Stimulated activated CD4-positive, alpha-beta T cell treated with anti-CD3 and anti-CD28 coated beads, Interleukin-1b, Interleukin-23, amount 100 ng/mL, for 4 hours (primary cell): ENCODE measurements around the gene TMEM30A.

Experiments used
- DNase-seq, 2 donors: peaks; one replicate each; pipeline ENCODE4 v3.0.0-alpha.2; 2020; ENCODE audit warnings: low read depth in 2 of 2

The TMEM30A gene

DNA sequence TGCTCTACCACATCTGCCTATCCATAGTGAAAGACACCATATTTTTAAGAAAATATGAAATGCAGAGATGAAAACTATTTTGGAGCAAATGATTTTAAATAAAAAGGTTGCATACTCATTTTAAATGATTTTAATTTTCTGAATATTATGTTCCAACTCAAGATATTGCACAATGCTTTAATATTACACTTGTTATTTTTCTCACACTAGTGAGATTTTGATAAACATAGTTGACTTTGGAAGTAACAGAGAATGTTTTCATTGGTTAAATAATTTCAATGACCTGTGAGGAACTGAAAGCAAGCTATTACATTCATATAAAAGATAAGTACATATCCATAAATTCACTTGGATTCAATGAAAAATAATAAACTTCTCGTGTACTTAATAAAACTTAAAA is 7.2 kb upstream of the TMEM30A start:
- no peak for DNase-seq

DNA sequence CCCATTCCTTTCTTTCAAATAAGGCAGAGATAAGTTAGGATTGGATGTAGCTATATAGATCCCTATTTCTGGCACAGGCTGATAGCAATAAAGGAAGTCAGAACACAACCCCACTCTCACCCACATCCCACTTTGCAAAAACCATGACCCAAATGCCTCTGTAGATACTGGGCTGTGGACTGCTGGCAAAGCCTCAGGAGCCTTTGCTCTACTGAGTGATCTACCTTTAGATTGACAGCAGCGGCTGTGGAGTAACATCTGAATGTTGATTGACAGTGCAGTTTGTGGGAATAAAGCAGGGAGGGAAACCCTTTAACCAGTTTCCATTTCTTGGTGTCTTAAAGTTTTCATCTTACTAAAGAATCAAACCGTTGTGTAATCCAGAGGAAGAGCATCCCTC is 6.7 kb upstream of the TMEM30A start:
- no peak for DNase-seq

GRCh38 chr6:75290136-75290945 is 5.7 kb upstream of the TMEM30A start:
- no peak for DNase-seq

- no peak for DNase-seq
These were observed 3.4 kb upstream of the TMEM30A start for GRCh38 chr6:75288023-75288422.

DNA sequence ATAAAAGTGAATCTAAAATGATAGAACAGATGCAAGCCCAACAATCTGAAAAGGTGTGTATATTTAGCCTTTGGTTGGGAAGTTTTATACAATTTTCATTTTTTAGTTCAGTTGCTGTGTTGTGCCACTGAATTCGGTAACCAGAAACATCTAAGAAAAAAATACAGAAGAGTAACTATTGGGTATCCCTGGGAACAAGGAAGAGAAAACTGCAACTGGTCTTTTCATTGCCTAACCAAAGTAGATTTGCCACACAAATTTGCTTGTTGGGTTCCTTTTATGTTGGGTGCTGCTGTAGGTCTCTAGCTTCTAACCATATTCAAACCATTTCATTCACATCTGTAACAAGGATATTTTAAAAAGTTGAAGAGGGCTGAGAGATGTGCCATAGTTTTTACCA is 2.8 kb upstream of the TMEM30A start:
- DNase-seq = no peak

- DNase-seq = no peak
These were observed 2.4 kb upstream of the TMEM30A start for GRCh38 chr6:75286955-75287354.

GRCh38 chr6:75285283-75285639 is 669 bp upstream of the TMEM30A start:
- DNase-seq = no peak

DNA sequence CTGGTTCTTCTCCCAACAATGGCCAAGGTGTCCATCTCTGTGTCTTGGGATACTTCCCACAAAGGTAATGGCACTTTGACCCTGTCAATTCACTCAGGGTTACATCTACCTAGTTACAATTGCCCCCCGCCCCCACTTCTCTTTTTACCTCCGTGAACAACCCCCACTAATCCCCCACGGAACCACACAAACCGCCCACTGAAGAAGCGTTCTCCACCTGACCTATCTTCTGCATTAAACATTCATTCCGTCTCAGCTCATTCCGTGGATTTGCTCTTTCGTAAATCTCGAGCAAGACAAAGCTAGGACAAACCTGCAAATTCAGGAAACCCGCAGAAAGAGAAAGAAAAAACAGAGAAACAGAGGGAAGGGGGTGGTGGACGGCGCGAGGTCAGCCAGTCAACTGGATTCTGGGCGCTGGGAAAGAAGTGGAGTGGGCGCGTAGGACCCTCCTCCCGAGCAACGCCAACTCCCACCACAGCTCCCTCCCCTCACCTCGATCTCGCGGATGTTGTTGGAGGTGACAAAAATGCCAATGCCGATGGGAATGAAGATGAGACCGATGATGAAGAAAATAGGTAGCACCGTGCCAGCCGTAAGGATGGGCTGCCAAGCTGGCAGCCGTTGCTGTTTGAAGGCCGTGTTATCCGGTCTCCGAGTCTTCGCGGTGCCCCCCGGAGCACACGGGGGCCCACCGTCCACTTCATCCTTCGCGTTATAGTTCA is 523 bp downstream of the TMEM30A start:
- DNase-seq = peak in 1 of 2 donors; percentile 16

GRCh38 chr6:75282706-75283105 is 1.9 kb downstream of the TMEM30A start:
- DNase-seq = no peak

- DNase-seq = no peak
These were observed 2.9 kb downstream of the TMEM30A start for GRCh38 chr6:75281653-75282052.

DNA sequence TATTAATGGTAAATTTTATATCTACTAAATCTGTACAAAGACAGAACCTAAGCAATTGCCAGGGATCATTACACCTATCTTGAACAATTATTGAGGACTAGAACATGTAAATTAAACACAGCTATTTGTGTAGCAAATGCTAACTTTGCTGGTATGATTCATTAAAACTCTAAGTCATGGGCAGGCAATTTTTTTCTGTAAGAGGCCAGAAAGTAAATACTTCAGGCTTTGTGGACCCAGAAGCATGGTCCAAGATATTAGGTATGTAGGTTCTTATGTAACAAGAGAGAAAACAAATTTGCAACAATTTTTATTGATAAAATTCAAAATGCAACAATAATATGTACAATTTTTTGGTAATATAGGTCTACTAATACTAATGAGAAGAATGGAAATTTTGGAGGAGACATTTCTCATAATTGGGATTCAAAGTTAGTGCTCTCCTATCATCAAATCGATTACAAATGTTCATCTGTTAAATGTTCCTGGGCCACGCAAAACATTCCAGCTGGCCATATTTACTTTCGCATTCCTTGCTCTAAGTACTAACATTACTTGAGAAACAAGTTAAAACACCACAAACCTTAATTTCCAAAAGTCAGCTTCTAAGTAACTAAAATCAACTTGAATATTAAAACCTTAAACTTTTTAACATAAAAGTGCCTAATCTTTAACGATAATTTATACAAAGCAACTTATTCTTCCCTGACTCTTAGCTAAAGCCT is 4.3 kb downstream of the TMEM30A start:
- DNase-seq = no peak

DNA sequence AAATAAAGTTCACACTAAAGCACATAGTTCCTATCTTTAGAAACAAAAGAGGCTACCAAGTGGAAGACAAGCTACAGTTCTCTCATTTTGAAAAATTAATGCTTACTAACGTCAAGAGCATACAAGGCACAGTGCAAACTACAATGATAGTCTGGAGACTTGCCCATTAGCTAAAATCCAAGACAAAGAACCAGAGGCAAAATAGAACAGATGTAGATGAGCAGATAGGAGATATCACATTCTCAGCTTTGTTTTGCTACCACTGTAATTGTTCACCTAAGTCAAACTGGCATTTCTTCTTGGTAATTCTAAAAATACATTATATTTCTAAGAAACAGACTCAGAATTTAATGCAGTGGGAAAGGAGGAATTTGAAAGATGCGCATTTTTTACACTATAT is 5.2 kb downstream of the TMEM30A start:
- DNase-seq = no peak

DNA sequence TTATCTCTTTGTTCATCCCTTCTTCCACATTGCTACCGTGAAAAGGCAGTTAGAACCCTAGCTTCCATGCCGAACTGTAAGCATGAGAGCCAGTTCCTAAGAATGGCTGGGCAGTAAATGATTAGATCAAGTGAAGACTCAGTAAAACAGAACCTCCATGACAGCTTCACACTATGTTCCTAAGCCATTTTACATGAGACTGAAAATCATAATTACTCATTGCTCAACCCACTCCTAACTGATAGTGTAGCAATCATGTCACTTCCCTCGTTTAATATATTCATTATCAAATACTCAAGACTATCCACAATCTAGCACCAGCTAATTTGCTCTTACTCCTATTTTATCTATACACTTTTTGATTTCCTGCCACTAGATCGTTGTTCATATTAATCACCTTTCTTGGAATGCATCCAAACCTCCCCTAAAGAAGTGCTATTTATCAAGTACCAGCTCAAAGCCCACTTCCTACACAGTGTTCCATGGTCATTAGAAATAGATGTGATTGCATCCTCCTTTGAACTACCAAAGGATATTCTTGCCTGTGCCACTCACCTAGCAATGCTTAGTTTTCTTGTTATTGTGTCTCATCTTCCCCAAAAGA is 6.0 kb downstream of the TMEM30A start:
- DNase-seq = no peak

DNA sequence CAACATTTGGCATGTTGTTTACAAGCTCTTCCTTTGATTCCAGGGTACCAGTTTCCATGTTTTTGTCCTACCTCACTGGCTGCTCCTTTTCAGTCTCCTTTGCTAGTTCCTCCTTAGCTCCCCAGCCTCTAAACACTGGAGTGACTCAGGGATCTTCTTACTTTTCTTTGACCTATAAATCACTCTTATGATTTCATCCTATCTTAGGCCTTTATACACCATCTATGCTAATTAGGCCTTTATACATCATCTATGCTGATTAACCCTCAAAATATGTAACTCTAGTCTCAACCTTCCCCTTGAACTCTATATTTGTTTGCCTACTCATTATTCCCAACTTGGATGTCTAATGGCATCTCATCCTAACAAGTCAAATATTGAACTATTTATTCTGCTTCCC is 9.5 kb downstream of the TMEM30A start:
- DNase-seq = no peak

DNA sequence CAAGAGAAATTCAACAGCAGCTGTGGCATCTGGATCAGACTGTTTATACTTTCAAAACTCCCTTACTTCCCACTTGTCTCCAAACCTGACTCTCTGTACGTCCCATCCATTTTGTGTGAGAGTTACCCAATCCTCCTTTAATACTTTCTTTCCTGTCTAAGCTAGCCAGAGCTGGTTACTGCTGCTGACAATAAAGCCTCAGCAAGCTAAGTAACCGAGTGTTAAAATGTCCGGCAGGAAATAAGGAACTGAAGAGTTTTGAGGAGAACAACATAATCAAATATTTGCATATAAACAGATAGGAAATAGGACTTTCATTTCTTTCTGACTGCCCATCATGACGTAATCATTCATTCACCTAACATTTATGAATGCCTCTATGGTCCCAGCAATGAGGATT is 11.6 kb downstream of the TMEM30A start:
- DNase-seq = no peak

DNA sequence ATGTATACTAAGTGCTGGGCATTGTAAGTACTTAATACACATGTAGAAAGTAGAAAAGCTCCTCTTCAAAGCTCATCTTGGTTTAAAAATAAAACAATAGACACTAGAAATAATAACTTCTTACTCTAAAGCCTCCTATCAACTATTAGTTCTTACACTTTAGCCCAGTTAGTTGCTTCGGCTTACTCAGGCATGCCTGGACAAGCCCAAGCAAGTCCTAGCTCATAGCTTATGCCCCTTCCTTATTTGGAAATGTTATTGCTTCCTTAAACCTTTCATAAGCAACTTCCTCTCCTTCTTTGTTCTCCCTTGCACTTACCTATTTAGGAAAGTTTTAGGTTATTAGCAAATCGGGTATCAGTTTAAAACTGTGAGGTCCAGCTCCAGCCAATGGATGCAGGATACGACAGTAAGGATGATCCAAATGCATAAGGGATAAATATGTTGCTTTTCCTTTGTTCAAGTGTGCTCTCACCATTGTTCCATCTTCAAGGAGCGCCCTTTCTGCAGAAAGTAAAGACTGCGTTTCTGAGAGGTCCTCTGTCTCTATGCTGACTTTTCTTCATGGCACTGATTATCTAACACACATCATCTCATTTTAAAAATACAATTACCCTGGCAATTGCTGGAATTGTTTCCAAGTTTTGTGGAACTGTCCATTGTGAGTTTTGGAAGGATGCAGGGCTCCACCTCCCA is 12.3 kb downstream of the TMEM30A start:
- DNase-seq = no peak

DNA sequence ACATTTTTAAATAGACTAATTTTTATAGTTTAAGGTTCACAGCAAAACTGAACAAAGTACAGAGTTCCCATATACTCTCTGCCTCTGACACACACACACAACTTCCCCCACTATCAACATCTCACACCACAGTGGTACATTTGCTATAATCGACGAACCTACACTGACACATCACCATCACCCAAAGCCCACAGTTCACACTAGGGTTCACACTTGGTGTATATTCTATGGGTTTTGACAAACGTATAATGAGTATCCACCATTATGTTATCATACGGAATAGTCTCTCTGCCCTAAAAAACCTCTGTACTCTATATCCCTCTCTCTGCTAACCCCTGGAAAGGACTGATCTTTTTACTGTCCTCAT is 15.6 kb downstream of the TMEM30A start:
- DNase-seq = no peak

DNA sequence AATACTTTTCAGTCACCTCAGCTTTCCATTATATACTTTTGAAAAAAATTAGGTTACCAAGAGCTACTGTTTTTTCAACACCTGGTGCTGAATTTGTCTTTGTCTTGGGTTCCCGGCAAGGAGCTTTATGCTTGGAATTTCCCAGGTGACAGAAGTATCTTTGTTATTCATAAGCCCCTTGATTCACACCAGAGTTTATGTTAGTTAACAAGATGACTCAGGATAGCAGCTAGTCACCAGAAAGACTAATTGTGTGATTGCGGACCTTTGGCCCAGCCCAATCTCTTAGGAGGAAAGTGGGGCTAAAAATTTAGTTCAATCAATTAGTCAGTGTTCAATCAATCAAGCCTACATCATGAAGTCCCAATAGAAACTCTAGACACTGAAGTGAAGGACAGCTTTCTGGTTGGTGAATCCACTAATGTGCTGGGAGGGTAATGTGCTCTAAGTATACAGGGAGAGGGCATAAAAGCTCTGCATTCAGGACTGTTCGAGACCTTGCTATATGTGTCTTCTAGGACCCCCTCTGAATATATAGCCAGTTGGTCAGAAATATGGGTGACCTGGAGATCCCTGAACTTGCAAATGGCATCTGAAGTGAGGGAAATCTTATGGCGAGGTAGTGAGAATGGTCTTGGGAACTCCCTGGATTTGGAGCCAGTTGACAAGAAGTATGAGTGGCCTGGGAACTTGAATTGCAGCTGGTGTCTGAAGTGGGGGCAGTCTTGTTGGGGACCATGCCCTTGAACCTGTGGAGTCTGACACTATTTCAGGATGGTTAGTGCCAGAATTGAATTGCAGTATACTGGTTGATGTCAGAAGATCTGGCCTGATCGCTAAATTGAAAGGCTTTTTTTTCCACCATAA is 16.2 kb downstream of the TMEM30A start:
- no peak for DNase-seq

GRCh38 chr6:75267461-75267860 is 17.1 kb downstream of the TMEM30A start:
- DNase-seq = no peak

GRCh38 chr6:75266716-75267291 is 17.8 kb downstream of the TMEM30A start:
- no peak for DNase-seq

- DNase-seq = no peak
These were observed 21.2 kb downstream of the TMEM30A start for GRCh38 chr6:75263401-75263750.
